ENCODE measurements around the gene AFAP1L2.

The AFAP1L2 gene

GRCh38 chr10:114337510-114338462 lies 66.5 kb downstream of the AFAP1L2 start:
- ATAC-seq, result no peak

GRCh38 chr10:114336823-114337509 lies 67.3 kb downstream of the AFAP1L2 start:
- ATAC-seq, result no peak
- TF ChIP-seq, protein P1, sequence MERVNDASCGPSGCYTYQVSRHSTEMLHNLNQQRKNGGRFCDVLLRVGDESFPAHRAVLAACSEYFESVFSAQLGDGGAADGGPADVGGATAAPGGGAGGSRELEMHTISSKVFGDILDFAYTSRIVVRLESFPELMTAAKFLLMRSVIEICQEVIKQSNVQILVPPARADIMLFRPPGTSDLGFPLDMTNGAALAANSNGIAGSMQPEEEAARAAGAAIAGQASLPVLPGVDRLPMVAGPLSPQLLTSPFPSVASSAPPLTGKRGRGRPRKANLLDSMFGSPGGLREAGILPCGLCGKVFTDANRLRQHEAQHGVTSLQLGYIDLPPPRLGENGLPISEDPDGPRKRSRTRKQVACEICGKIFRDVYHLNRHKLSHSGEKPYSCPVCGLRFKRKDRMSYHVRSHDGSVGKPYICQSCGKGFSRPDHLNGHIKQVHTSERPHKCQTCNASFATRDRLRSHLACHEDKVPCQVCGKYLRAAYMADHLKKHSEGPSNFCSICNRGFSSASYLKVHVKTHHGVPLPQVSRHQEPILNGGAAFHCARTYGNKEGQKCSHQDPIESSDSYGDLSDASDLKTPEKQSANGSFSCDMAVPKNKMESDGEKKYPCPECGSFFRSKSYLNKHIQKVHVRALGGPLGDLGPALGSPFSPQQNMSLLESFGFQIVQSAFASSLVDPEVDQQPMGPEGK (CRISPR knock-in tag; IDR thresholded peaks at IDR 0.05; ENCODE audit: borderline replicate concordance), result no peak
- no peak for TF ChIP-seq TOX (CRISPR knock-in tag; IDR thresholded peaks at IDR 0.05; ENCODE audit: borderline replicate concordance)
- no peak for TF ChIP-seq CREB5 (CRISPR knock-in tag; IDR thresholded peaks at IDR 0.05; ENCODE audit: low read depth)
- TF ChIP-seq ZFP3 (CRISPR knock-in tag; IDR thresholded peaks at IDR 0.05), result no peak
- no peak for TF ChIP-seq ZFP30 (CRISPR knock-in tag; IDR thresholded peaks at IDR 0.05)
- TF ChIP-seq OSR1 (CRISPR knock-in tag; IDR thresholded peaks at IDR 0.05), result no peak
- TF ChIP-seq ISL1 (CRISPR knock-in tag; IDR thresholded peaks at IDR 0.05), result no peak
- no peak for TF ChIP-seq ZNF8 (CRISPR knock-in tag; IDR thresholded peaks at IDR 0.05)
- no peak for TF ChIP-seq CSDC2 (CRISPR knock-in tag; IDR thresholded peaks at IDR 0.05)
- no peak for TF ChIP-seq SNAI2 (CRISPR knock-in tag; IDR thresholded peaks at IDR 0.05)
- TF ChIP-seq ZC3H10 (CRISPR knock-in tag; IDR thresholded peaks at IDR 0.05), result no peak
- TF ChIP-seq ZNF565 (CRISPR knock-in tag; conservative IDR thresholded peaks at IDR 0.05; ENCODE audit: low read depth), result no peak
- TF ChIP-seq PPARA (CRISPR knock-in tag; IDR thresholded peaks at IDR 0.05; ENCODE audit: borderline replicate concordance), result no peak
- no peak for TF ChIP-seq BACH2 (CRISPR knock-in tag; IDR thresholded peaks at IDR 0.05; ENCODE audit: borderline replicate concordance)
- TF ChIP-seq ZNF70 (CRISPR knock-in tag; IDR thresholded peaks at IDR 0.05), result no peak
- TF ChIP-seq TCF4 (CRISPR knock-in tag; IDR thresholded peaks at IDR 0.05; ENCODE audit: borderline replicate concordance), result no peak
- no peak for TF ChIP-seq POU6F1 (CRISPR knock-in tag; IDR thresholded peaks at IDR 0.05; ENCODE audit: borderline replicate concordance, low read depth)

More at GRCh38 chr10:114337510-114338462, 66.5 kb downstream of the AFAP1L2 start:
- no peak for TF ChIP-seq ZNF70 (CRISPR knock-in tag; IDR thresholded peaks at IDR 0.05)
- no peak for TF ChIP-seq ESRRG (CRISPR knock-in tag; IDR thresholded peaks at IDR 0.05)
- TF ChIP-seq BACH2 (CRISPR knock-in tag; IDR thresholded peaks at IDR 0.05; ENCODE audit: borderline replicate concordance), result no peak
- TF ChIP-seq CSDC2 (CRISPR knock-in tag; IDR thresholded peaks at IDR 0.05), result no peak
- TF ChIP-seq, protein P1 (CRISPR knock-in tag; IDR thresholded peaks at IDR 0.05; ENCODE audit: borderline replicate concordance), result no peak
- no peak for TF ChIP-seq ARNTL (CRISPR knock-in tag; IDR thresholded peaks at IDR 0.05; ENCODE audit: borderline replicate concordance, low read depth)
- no peak for TF ChIP-seq ZFP3 (CRISPR knock-in tag; IDR thresholded peaks at IDR 0.05)
- no peak for TF ChIP-seq POU6F1 (CRISPR knock-in tag; IDR thresholded peaks at IDR 0.05; ENCODE audit: borderline replicate concordance, low read depth)
- TF ChIP-seq PPARA (CRISPR knock-in tag; IDR thresholded peaks at IDR 0.05; ENCODE audit: borderline replicate concordance), result no peak
